ENCODE results near the gene KRT9. TPM values are rescaled to one million over a fixed set of nuclear protein-coding genes. Genes with fewer than 3 reads are reported as not detected.

Gene KRT9
- total RNA-seq, 1 donor from 2014 or later: not detected

DNA sequence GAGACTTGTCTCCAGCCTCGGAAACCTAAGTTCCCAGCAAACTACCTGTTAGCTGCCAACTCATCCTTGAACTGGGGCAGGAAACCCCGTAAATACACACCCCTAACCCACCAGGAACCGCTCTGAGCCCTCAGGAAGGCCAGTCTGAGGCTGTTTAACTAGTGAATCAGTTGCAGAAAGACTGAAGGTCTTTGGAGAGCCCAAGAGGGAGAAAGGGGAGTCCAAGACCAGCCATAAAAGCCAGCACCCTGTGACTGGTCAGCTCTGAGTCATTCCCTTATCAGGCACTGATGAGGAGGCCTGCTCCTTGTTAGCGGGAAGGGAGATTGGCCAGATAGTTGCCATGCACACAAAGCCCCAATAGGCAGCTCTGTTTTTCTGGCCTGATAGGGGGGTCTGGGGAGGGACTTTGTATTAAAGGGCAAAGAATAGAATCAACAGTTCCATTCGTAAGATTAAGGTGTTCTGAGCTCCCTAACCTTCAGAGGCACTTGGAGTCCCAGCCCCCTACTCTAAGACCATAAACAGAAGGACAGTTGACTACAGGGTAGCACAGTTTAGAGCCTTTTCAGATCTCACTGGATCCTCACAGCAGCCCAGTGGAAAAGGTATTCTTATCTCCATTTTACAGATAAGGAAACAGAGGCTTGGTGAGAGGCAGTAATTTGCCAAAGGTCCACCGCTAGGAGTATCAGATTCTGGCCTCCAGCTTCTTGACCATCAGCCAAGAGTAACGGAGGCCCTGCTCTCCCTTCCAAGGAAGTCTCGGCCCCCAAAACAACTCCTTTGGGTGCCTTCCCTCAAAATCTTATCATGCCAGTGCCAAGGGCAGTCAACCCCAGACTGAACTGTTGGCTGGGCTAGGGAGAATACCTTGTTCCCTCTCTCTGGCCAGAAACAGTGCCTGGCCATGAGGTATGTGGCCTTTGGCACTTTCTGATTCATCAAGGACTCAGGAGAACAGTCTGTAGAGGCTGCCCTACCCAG, 41.5 kb downstream of the KRT9 start:
- DNase-seq (ENCODE audit: low spot score, unreplicated experiment): no peak
- Mint-ChIP-seq H3K36me3 (ENCODE audit: insufficient read depth) (peaks cover 9% of the 10 kb centered on the region), H3K9me3 (ENCODE audit: low read depth) (no peaks in the 10 kb centered on the region), H3K4me1 (ENCODE audit: low read depth) (peaks cover 48% of the 10 kb centered on the region), H3K4me3 (ENCODE audit: low read depth) (peak overlapping the region; percentile 37), H3K27me3 (no peaks in the 10 kb centered on the region), H3K27ac (peak overlapping the region; percentile 98)
- TF ChIP-seq, protein P1, sequence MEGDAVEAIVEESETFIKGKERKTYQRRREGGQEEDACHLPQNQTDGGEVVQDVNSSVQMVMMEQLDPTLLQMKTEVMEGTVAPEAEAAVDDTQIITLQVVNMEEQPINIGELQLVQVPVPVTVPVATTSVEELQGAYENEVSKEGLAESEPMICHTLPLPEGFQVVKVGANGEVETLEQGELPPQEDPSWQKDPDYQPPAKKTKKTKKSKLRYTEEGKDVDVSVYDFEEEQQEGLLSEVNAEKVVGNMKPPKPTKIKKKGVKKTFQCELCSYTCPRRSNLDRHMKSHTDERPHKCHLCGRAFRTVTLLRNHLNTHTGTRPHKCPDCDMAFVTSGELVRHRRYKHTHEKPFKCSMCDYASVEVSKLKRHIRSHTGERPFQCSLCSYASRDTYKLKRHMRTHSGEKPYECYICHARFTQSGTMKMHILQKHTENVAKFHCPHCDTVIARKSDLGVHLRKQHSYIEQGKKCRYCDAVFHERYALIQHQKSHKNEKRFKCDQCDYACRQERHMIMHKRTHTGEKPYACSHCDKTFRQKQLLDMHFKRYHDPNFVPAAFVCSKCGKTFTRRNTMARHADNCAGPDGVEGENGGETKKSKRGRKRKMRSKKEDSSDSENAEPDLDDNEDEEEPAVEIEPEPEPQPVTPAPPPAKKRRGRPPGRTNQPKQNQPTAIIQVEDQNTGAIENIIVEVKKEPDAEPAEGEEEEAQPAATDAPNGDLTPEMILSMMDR (IDR thresholded peaks at IDR 0.05; ENCODE audit: unreplicated experiment): no peak

DNA sequence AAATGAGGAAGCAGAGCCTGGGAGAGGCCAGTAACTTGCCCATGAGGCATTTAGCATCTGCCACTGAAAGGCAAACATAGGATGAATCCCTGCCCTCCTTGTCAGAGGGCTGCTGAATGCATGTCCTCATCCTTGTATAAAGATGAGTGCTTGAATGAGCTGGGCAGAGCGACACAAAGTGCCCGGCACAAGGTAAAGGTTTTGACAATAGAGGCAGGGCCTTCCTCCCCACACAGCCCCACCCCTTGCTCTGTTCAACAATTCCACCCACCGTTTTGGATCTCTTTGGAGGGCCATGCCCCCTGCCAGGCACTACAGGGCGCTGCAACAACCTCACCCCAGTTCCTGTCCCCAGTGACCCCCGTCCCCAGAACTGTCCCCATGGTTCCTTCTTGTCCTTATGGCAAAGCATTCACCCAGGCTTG, 42.4 kb downstream of the KRT9 start:
- DNase-seq (ENCODE audit: low spot score, unreplicated experiment): no peak
- TF ChIP-seq, protein P1 (IDR thresholded peaks at IDR 0.05; ENCODE audit: unreplicated experiment): no peak
- Mint-ChIP-seq H3K27ac (peak overlapping the region; percentile 98), H3K4me1 (ENCODE audit: low read depth) (peaks cover 48% of the 10 kb centered on the region), H3K36me3 (ENCODE audit: insufficient read depth) (peaks cover 15% of the 10 kb centered on the region), H3K4me3 (ENCODE audit: low read depth) (peak overlapping the region; percentile 95), H3K9me3 (ENCODE audit: low read depth) (no peaks in the 10 kb centered on the region), H3K27me3 (no peaks in the 10 kb centered on the region)

DNA sequence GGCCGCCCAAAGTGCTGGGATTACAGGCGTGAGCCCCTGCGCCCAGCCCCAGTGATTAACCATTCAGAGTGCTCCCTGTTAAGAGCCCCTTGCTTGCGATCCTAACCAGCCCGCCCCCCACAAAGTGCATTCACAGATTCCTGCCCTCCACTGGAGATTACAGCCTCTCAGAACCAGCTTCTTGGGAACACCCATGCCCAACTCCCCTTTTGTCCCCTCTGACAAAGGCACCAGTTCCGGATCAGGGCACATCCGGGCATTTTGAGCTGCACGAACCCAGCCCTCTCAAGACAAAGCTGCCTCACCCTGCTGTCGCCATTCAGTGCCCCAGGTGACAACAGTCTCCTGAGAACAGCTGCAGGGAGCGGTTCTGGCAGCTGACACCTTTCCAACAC, 42.9 kb downstream of the KRT9 start:
- TF ChIP-seq, protein P1 (IDR thresholded peaks at IDR 0.05; ENCODE audit: unreplicated experiment): no peak
- H3K9me3 Mint-ChIP-seq (ENCODE audit: low read depth): no peaks in the 10 kb centered on the region
- H3K36me3 Mint-ChIP-seq (ENCODE audit: insufficient read depth): peaks cover 18% of the 10 kb centered on the region
- H3K4me3 Mint-ChIP-seq (ENCODE audit: low read depth): peak overlapping the region; percentile 95
- DNase-seq (ENCODE audit: low spot score, unreplicated experiment): no peak
- peak overlapping the region; percentile 98 for H3K27ac Mint-ChIP-seq
- H3K4me1 Mint-ChIP-seq (ENCODE audit: low read depth): peaks cover 50% of the 10 kb centered on the region
- H3K27me3 Mint-ChIP-seq: no peaks in the 10 kb centered on the region

DNA sequence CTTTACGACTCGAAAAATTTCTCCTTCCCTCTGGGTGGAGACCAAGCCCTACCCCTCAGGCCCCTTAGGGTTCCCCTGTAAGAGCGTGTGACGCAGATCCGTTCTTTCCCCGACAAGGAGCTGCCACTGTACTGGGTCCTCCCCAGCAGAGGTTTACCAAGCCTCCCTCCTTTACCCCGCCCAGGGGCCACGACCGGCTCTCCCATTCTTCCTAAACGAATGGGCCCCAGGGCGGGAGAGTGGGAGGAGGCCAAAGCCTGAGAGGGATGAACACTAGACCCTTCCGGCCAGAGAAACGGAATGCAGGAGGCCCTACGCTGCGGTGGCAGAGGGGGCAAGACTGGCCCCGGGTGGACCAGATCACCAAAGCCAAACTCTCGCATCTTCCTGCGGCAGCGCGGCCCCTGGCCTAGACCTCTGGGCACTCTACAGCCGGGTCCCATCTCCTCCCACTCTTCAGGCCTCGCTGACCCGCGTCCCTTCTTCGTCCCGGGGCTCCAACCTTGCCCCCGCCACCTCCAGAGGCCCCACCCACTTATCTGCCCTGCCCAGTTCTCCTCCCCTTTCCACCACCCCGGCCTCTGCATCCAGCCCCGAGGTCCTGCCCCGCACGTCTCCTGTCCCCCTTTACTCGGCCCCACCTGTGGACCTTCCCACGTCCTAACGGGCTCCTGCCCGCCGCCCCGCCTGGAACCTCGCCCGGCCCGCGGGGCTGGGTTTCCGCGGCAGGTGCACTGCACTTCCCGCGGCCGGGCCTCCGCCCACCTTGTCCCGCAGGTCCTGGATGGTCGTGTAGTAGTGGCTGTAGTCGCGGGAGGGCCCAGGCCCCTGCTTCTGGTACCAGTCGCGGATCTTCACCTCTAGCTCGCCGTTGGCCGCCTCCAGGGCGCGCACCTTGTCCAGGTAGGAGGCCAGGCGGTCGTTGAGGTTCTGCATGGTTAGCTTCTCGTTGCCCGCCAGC, 44.5 kb downstream of the KRT9 start:
- TF ChIP-seq, protein P1 (IDR thresholded peaks at IDR 0.05; ENCODE audit: unreplicated experiment): no peak
- Mint-ChIP-seq H3K36me3 (ENCODE audit: insufficient read depth) (peaks cover 27% of the 10 kb centered on the region), H3K4me3 (ENCODE audit: low read depth) (peak overlapping the region; percentile 95), H3K27ac (peak overlapping the region; percentile 98), H3K9me3 (ENCODE audit: low read depth) (no peaks in the 10 kb centered on the region), H3K4me1 (ENCODE audit: low read depth) (peaks cover 56% of the 10 kb centered on the region), H3K27me3 (no peaks in the 10 kb centered on the region)
- DNase-seq (ENCODE audit: low spot score, unreplicated experiment): peak; percentile 37

DNA sequence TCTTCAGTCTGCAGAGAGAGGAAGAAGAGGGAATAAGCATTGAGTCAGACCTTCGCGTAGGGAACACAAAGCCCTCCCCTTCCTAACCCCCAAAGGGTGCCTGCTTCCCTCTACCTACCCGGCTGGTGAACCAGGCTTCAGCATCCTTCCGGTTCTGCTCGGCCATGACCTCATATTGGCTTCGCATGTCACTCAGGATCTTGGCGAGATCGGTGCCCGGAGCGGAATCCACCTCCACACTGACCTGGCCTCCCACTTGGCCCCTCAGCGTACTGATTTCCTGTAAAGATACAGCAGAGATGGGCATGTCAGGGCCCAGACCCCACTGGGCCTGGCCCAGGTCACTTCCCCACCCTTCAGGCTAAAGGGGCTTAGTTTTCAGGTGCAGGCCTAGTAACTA, 47.6 kb downstream of the KRT9 start:
- Mint-ChIP-seq H3K36me3 (ENCODE audit: insufficient read depth) (peaks cover 27% of the 10 kb centered on the region), H3K4me1 (ENCODE audit: low read depth) (peaks cover 56% of the 10 kb centered on the region), H3K9me3 (ENCODE audit: low read depth) (no peaks in the 10 kb centered on the region), H3K4me3 (ENCODE audit: low read depth) (no peak overlapping the region), H3K27ac (peak overlapping the region; percentile 83), H3K27me3 (no peaks in the 10 kb centered on the region)
- TF ChIP-seq, protein P1 (IDR thresholded peaks at IDR 0.05; ENCODE audit: unreplicated experiment): no peak
- no peak for DNase-seq (ENCODE audit: low spot score, unreplicated experiment)
